Measurements from ENCODE around the gene SRPK2. TPM values are rescaled to one million over a fixed set of nuclear protein-coding genes. Genes with fewer than 3 reads are reported as not detected.

The SRPK2 gene
- total and polyA plus RNA-seq, 2 of the 8 experiments (the other 6 are each of a cell fraction or from before 2014, with no cell fraction given), result 10.0 to 47.1 TPM

- DNase-seq (ENCODE audit: low read depth in 1 of 2, low spot score in 2 of 2) (no peak), FAIRE-seq (no peak)
- H3K23me2 ChIP-seq (ENCODE audit: low read depth, low read length), result no peaks in the 10 kb centered on the region
- H4K8ac ChIP-seq (ENCODE audit: extremely low read depth, insufficient read depth, low read length), result no peak overlapping the region
- no peaks in the 10 kb centered on the region for H3K27me3 ChIP-seq (replicated peaks in 1 of 4; ENCODE audit: control insufficient read depth in 3 of 4, extremely low read depth in 1 of 4, insufficient read depth in 3 of 4, low read length in 3 of 4)
- ChIA-PET CTCF (ENCODE audit: partially characterized antibody) (interaction anchor here (0.6 to 0.7 kb wide), 2 partner anchors 29 to 72 kb away, joined by 3 read pairs; no protein-coding TSS in a partner anchor), POLR2A (ENCODE audit: partially characterized antibody) (interaction anchor here (0.5 kb wide), 1 partner anchor 323 kb away, joined by 3 read pairs; no protein-coding TSS in a partner anchor)
- H3K4me3 ChIP-seq (ENCODE audit: extremely low read depth in 1 of 4, insufficient read depth in 2 of 4, low read depth in 3 of 4, low read length in 4 of 4), result no peak overlapping the region
- H3K9me3 ChIP-seq (ENCODE audit: insufficient read depth in 2 of 2, low read depth in 1 of 2, low read length in 1 of 2), result no peaks in the 10 kb centered on the region
- no peak overlapping the region for H3K4ac ChIP-seq (replicated peaks; ENCODE audit: insufficient read length, low read depth, low read length)
- H4K91ac ChIP-seq (replicated peaks; ENCODE audit: insufficient read length, low read length), result no peak overlapping the region
- H3K14ac ChIP-seq (ENCODE audit: insufficient read length), result no peak overlapping the region
- H3K56ac ChIP-seq (replicated peaks; ENCODE audit: insufficient read length, low read depth, low read length), result no peak overlapping the region
- no peak overlapping the region for H2AFZ ChIP-seq (ENCODE audit: low read length)
- H3K79me1 ChIP-seq (ENCODE audit: low read depth, low read length), result no peaks in the 10 kb centered on the region
- no peak overlapping the region for H3K23ac ChIP-seq (ENCODE audit: insufficient read length)
- no peak overlapping the region for H2BK5ac ChIP-seq (ENCODE audit: low read depth, low read length)
- peaks cover 0 to 3% of the 10 kb centered on the region in 2 experiments for H4K20me1 ChIP-seq (replicated peaks in 1 of 2; ENCODE audit: control insufficient read depth in 1 of 2, insufficient read depth in 2 of 2, low read length in 2 of 2)
- H3K4me2 ChIP-seq (ENCODE audit: insufficient read depth in 1 of 2, low read depth in 2 of 2, low read length in 2 of 2), result no peak overlapping the region
- no peak overlapping the region for H2BK120ac ChIP-seq (replicated peaks; ENCODE audit: low read depth, low read length)
- H3K18ac ChIP-seq (ENCODE audit: extremely low read depth, low read length), result no peak overlapping the region
- no peak overlapping the region for H2BK15ac ChIP-seq (ENCODE audit: low read length)
- 79% methylated on average over 1 of the region's 1 CpG; no CpG with 5 or more reads in 1 of the 2 experiments for WGBS, 2 experiments (ENCODE audit: extremely low coverage in 1 of 2, insufficient coverage in 1 of 2, insufficient read length in 1 of 2, insufficient replicate concordance in 2 of 2, low coverage in 1 of 2, low lambda C conversion rate in 2 of 2, missing lambda C conversion rate in 1 of 2)
- no peak overlapping the region for H4K5ac ChIP-seq (ENCODE audit: insufficient read length, low read depth, low read length)
- H2BK12ac ChIP-seq (ENCODE audit: low read depth, low read length), result no peak overlapping the region
- H3K36me3 ChIP-seq (ENCODE audit: control insufficient read depth in 2 of 4, insufficient read depth in 4 of 4, low read length in 3 of 4), result no peaks in the 10 kb centered on the region; a peak in 1 of 8 replicates
- no peak overlapping the region for H3K27ac ChIP-seq (ENCODE audit: low read depth, low read length)
- no peak overlapping the region for H2AK5ac ChIP-seq (ENCODE audit: low read depth, low read length)
- H3K79me2 ChIP-seq (ENCODE audit: control insufficient read depth in 1 of 2, insufficient read depth in 2 of 2, low read length in 2 of 2), result peaks cover 0 to 52% of the 10 kb centered on the region in 2 experiments; a peak in 2 of 4 replicates
- H3K9ac ChIP-seq (replicated peaks in 1 of 4; ENCODE audit: extremely low read depth in 1 of 4, low read depth in 3 of 4, low read length in 3 of 4), result no peak overlapping the region
- H2BK20ac ChIP-seq (ENCODE audit: low read length), result no peak overlapping the region
- H3K4me1 ChIP-seq (replicated peaks in 1 of 4; ENCODE audit: control insufficient read depth in 3 of 4, insufficient read depth in 4 of 4, low read length in 3 of 4), result peaks cover 0 to 7% (median under 1%) of the 10 kb centered on the region in 4 experiments; a peak in 1 of 7 replicates
- TF ChIP-seq SP1 (IDR thresholded peaks at IDR 0.05; ENCODE audit: low read depth, low read length), result no peak
These were observed 109.1 kb downstream of the SRPK2 start for GRCh38 chr7:105279688-105280007.
